ENCODE data around the gene SHROOM4.

SHROOM4 gene

DNA sequence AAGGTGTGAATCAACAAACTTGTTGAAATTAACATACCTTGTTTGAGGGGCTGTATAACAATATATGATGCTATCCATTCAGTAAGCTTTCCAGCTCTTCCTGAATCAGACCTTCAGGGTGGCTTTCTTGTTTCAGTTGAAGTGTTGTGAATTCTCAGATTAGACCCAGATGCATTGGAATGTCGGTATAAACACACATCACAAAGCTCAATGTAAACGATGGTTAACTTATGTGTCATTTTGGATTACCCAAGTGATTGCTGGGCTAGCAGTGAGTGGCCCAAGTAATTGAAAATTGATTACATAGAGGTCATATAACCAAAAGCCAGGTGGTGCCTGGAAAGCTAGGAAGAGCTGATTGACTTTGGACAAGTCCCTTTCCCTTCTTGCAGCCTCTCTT, 115.0 kb downstream of the SHROOM4 start:
- H2BK12ac ChIP-seq (ENCODE audit: low read length in 2 of 2): no peak overlapping the region
- H3K9ac ChIP-seq (ENCODE audit: low read length): no peak overlapping the region
- H3K23ac ChIP-seq (ENCODE audit: low read length in 2 of 2): no peak overlapping the region
- H3K27me3 ChIP-seq (ENCODE audit: control insufficient read depth in 1 of 2, insufficient read depth in 1 of 2, low read length in 2 of 2): peaks cover 0 to 31% of the 10 kb centered on the region in 2 experiments
- H3K27ac ChIP-seq (ENCODE audit: low read length, poor library complexity, severe bottlenecking): no peak overlapping the region
- no peak overlapping the region for H3K14ac ChIP-seq (ENCODE audit: low read length in 2 of 2)
- no peak overlapping the region for H2BK120ac ChIP-seq (ENCODE audit: low read depth, low read length)
- H4K91ac ChIP-seq (ENCODE audit: low read length): no peak overlapping the region
- H3K4me1 ChIP-seq (ENCODE audit: control insufficient read depth, insufficient read depth, low read depth, low read length): no peaks in the 10 kb centered on the region
- no peak overlapping the region for H3K18ac ChIP-seq (ENCODE audit: low read depth in 1 of 2, low read length in 2 of 2)
- DNase-seq: peak; percentile 22
- H3K9me3 ChIP-seq (ENCODE audit: control insufficient read depth, low read length): no peaks in the 10 kb centered on the region
- no peak overlapping the region for H3K4me3 ChIP-seq (ENCODE audit: insufficient read depth in 1 of 2, low read depth in 1 of 2, low read length in 2 of 2)
- H3K79me1 ChIP-seq (replicated peaks; ENCODE audit: low read length, poor library complexity, severe bottlenecking): peaks cover 5% of the 10 kb centered on the region
- no peaks in the 10 kb centered on the region for H3K36me3 ChIP-seq (ENCODE audit: control insufficient read depth in 1 of 2, insufficient read depth in 2 of 2, low read depth in 1 of 2, low read length in 2 of 2)
- WGBS: no CpG with 5 or more reads among the region's 2 CpGs
- no peak overlapping the region for H2BK5ac ChIP-seq (ENCODE audit: low read depth, low read length, poor library complexity, severe bottlenecking)
- H3K4me2 ChIP-seq (ENCODE audit: low read length, poor library complexity, severe bottlenecking): no peak overlapping the region
- H2AFZ ChIP-seq (ENCODE audit: low read depth, low read length): no peak overlapping the region
- H4K8ac ChIP-seq (ENCODE audit: low read length): no peak overlapping the region
- H3K4ac ChIP-seq (ENCODE audit: low read depth in 1 of 2, low read length in 2 of 2): no peak overlapping the region
- H2BK15ac ChIP-seq (ENCODE audit: low read depth, poor library complexity, severe bottlenecking): no peak overlapping the region
- H2AK5ac ChIP-seq (ENCODE audit: low read length, severe bottlenecking): no peak overlapping the region

DNA sequence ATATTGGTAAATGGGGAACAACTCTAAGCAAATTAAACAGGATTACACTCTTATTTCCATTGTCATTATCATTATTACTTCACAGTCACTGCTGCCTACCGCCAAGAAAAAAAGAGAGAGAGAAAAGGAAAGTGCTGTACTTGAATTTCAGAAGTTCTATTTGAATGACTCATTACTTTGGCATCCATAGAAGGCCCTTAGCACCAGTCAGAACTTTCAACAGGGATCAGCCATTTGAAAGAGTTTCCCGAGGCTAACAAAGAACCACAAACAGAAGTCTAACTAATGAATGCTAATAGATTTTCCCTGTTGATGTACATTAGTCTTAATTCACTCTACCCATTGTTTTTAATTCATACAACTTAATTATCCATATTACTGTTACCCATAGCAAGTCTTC, 116.3 kb downstream of the SHROOM4 start:
- H3K14ac ChIP-seq (ENCODE audit: low read length in 2 of 2): no peak overlapping the region
- H2BK5ac ChIP-seq (ENCODE audit: low read depth, low read length, poor library complexity, severe bottlenecking): no peak overlapping the region
- H3K79me1 ChIP-seq (replicated peaks; ENCODE audit: low read length, poor library complexity, severe bottlenecking): peaks cover 5% of the 10 kb centered on the region
- H3K4me1 ChIP-seq (ENCODE audit: control insufficient read depth, insufficient read depth, low read depth, low read length): no peaks in the 10 kb centered on the region
- peak overlapping the region; percentile 73 for H3K27ac ChIP-seq (ENCODE audit: low read length, poor library complexity, severe bottlenecking)
- H2BK12ac ChIP-seq (ENCODE audit: low read length in 2 of 2): no peak overlapping the region
- no peak overlapping the region for H2BK15ac ChIP-seq (ENCODE audit: low read depth, poor library complexity, severe bottlenecking)
- H4K8ac ChIP-seq (ENCODE audit: low read length): no peak overlapping the region
- H3K27me3 ChIP-seq (ENCODE audit: control insufficient read depth in 1 of 2, insufficient read depth in 1 of 2, low read length in 2 of 2): peaks cover 0 to 36% of the 10 kb centered on the region in 2 experiments
- peak overlapping the region; percentile 27 for H3K9ac ChIP-seq (ENCODE audit: low read length)
- H3K4me3 ChIP-seq (ENCODE audit: insufficient read depth in 1 of 2, low read depth in 1 of 2, low read length in 2 of 2): no peak overlapping the region
- no CpG with 5 or more reads among the region's 2 CpGs for WGBS
- H2BK120ac ChIP-seq (ENCODE audit: low read depth, low read length): no peak overlapping the region
- no peak overlapping the region for H3K23ac ChIP-seq (ENCODE audit: low read length in 2 of 2)
- no peak overlapping the region for H3K18ac ChIP-seq (ENCODE audit: low read depth in 1 of 2, low read length in 2 of 2)
- H3K9me3 ChIP-seq (ENCODE audit: control insufficient read depth, low read length): no peaks in the 10 kb centered on the region
- no peak overlapping the region for H4K91ac ChIP-seq (ENCODE audit: low read length)
- peak; percentile 77 for DNase-seq
- no peak overlapping the region for H2AFZ ChIP-seq (ENCODE audit: low read depth, low read length)
- no peaks in the 10 kb centered on the region for H3K36me3 ChIP-seq (ENCODE audit: control insufficient read depth in 1 of 2, insufficient read depth in 2 of 2, low read depth in 1 of 2, low read length in 2 of 2)
- H2AK5ac ChIP-seq (ENCODE audit: low read length, severe bottlenecking): no peak overlapping the region
- no peak overlapping the region for H3K4me2 ChIP-seq (ENCODE audit: low read length, poor library complexity, severe bottlenecking)
- no peak overlapping the region for H3K4ac ChIP-seq (ENCODE audit: low read depth in 1 of 2, low read length in 2 of 2)

DNA sequence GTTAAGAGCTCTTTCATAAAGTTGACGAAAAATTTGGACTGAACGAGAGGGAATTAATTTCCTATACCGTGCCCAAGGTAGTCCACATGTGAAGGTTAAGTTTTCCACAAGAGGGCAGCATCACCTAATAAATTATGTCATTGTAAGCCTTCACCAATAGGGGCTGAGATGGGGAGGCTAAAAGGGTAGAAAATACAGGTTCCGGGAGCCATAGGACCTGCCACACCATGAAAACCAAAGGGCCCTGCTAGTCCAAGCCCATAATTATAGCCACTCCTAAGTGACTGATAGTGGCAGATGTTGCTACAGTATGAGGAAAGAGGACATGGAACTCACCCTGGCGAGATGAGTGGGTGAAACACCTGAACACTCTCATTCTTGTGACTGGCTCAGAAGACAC, 122.2 kb downstream of the SHROOM4 start:
- 100% methylated on average over 1 of the region's 5 CpGs for WGBS
- no peak overlapping the region for H3K4me3 ChIP-seq (ENCODE audit: insufficient read depth in 1 of 2, low read depth in 1 of 2, low read length in 2 of 2)
- H3K27me3 ChIP-seq (ENCODE audit: control insufficient read depth in 1 of 2, insufficient read depth in 1 of 2, low read length in 2 of 2): peaks cover 0 to 27% of the 10 kb centered on the region in 2 experiments
- peaks cover 2% of the 10 kb centered on the region for H3K79me1 ChIP-seq (replicated peaks; ENCODE audit: low read length, poor library complexity, severe bottlenecking)
- H2BK12ac ChIP-seq (ENCODE audit: low read length in 2 of 2): no peak overlapping the region
- H3K4me1 ChIP-seq (ENCODE audit: control insufficient read depth, insufficient read depth, low read depth, low read length): no peaks in the 10 kb centered on the region
- H2BK15ac ChIP-seq (ENCODE audit: low read depth, poor library complexity, severe bottlenecking): no peak overlapping the region
- H2BK5ac ChIP-seq (ENCODE audit: low read depth, low read length, poor library complexity, severe bottlenecking): no peak overlapping the region
- no peaks in the 10 kb centered on the region for H3K9me3 ChIP-seq (ENCODE audit: control insufficient read depth, low read length)
- no peak overlapping the region for H3K4me2 ChIP-seq (ENCODE audit: low read length, poor library complexity, severe bottlenecking)
- no peak overlapping the region for H2BK120ac ChIP-seq (ENCODE audit: low read depth, low read length)
- H3K23ac ChIP-seq (ENCODE audit: low read length in 2 of 2): no peak overlapping the region
- no peak overlapping the region for H3K14ac ChIP-seq (ENCODE audit: low read length in 2 of 2)
- no peak overlapping the region for H3K18ac ChIP-seq (ENCODE audit: low read depth in 1 of 2, low read length in 2 of 2)
- H2AFZ ChIP-seq (ENCODE audit: low read depth, low read length): no peak overlapping the region
- no peak overlapping the region for H3K9ac ChIP-seq (ENCODE audit: low read length)
- no peaks in the 10 kb centered on the region for H3K36me3 ChIP-seq (ENCODE audit: control insufficient read depth in 1 of 2, insufficient read depth in 2 of 2, low read depth in 1 of 2, low read length in 2 of 2)
- no peak overlapping the region for H4K8ac ChIP-seq (ENCODE audit: low read length)
- peak; percentile 54 for DNase-seq
- no peak overlapping the region for H3K4ac ChIP-seq (ENCODE audit: low read depth in 1 of 2, low read length in 2 of 2)
- no peak overlapping the region for H2AK5ac ChIP-seq (ENCODE audit: low read length, severe bottlenecking)
- no peak overlapping the region for H4K91ac ChIP-seq (ENCODE audit: low read length)
- H3K27ac ChIP-seq (ENCODE audit: low read length, poor library complexity, severe bottlenecking): no peak overlapping the region

GRCh38 chrX:50684871-50685270, 129.1 kb downstream of the SHROOM4 start:
- no peak overlapping the region for H2AFZ ChIP-seq (ENCODE audit: low read depth, low read length)
- no peaks in the 10 kb centered on the region for H3K9me3 ChIP-seq (ENCODE audit: control insufficient read depth, low read length)
- no peak overlapping the region for H2BK5ac ChIP-seq (ENCODE audit: low read depth, low read length, poor library complexity, severe bottlenecking)
- H2AK5ac ChIP-seq (ENCODE audit: low read length, severe bottlenecking): no peak overlapping the region
- H2BK15ac ChIP-seq (ENCODE audit: low read depth, poor library complexity, severe bottlenecking): no peak overlapping the region
- no peak overlapping the region for H3K27ac ChIP-seq (ENCODE audit: low read length, poor library complexity, severe bottlenecking)
- no peak overlapping the region for H4K91ac ChIP-seq (ENCODE audit: low read length)
- H4K8ac ChIP-seq (ENCODE audit: low read length): no peak overlapping the region
- WGBS: 94% methylated on average over 2 of the region's 2 CpGs
- H2BK12ac ChIP-seq (ENCODE audit: low read length in 2 of 2): no peak overlapping the region
- no peak overlapping the region for H2BK120ac ChIP-seq (ENCODE audit: low read depth, low read length)
- no peak overlapping the region for H3K4ac ChIP-seq (ENCODE audit: low read depth in 1 of 2, low read length in 2 of 2)
- H3K4me3 ChIP-seq (ENCODE audit: insufficient read depth in 1 of 2, low read depth in 1 of 2, low read length in 2 of 2): no peak overlapping the region
- no peak overlapping the region for H3K18ac ChIP-seq (ENCODE audit: low read depth in 1 of 2, low read length in 2 of 2)
- no peak overlapping the region for H3K4me2 ChIP-seq (ENCODE audit: low read length, poor library complexity, severe bottlenecking)
- no peaks in the 10 kb centered on the region for H3K79me1 ChIP-seq (replicated peaks; ENCODE audit: low read length, poor library complexity, severe bottlenecking)
- H3K36me3 ChIP-seq (ENCODE audit: control insufficient read depth in 1 of 2, insufficient read depth in 2 of 2, low read depth in 1 of 2, low read length in 2 of 2): no peaks in the 10 kb centered on the region
- H3K9ac ChIP-seq (ENCODE audit: low read length): no peak overlapping the region
- no peak for DNase-seq
- H3K4me1 ChIP-seq (ENCODE audit: control insufficient read depth, insufficient read depth, low read depth, low read length): no peaks in the 10 kb centered on the region
- H3K27me3 ChIP-seq (ENCODE audit: control insufficient read depth in 1 of 2, insufficient read depth in 1 of 2, low read length in 2 of 2): peaks cover 0 to 31% of the 10 kb centered on the region in 2 experiments
- no peak overlapping the region for H3K23ac ChIP-seq (ENCODE audit: low read length in 2 of 2)
- H3K14ac ChIP-seq (ENCODE audit: low read length in 2 of 2): no peak overlapping the region
